Measurements from ENCODE around the gene RPA1. TPM values are rescaled to one million over a fixed set of nuclear protein-coding genes. Genes with fewer than 3 reads are reported as not detected.
A peak's percentile ranks its signal among the peaks of the same experiment; 100 is the strongest.

The RPA1 gene
- total and polyA plus RNA-seq, 2 experiments from 2014 or later: 50.0 to 78.9 TPM

DNA sequence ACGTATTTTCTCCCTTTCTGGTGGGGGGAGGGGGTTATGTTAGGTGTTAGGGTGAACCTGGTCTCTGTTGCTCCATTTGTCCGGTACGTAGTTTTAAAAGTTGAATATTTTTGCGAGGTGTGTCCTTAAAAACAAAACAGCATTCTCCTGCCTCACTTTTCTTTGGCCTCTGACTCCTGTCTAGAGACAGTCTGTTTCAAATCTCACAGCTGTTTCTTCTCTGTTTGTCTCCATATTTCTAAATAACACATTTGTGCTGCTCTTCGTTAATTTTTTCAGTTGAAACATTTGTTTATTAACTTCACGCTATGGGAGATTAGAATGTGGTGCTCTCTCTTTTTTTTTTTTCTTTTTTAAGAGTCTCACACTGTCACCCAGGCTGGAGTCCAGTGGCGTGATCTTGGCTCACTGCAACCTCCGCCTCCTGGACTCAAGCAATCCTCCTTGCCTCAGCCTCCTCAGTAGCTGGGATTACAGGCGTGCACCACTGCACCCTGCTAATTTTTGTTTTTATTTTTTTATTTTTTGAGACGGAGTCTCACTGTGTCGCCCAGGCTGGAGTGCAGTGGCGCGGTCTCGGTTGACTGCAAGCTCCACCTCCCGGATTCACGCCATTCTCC, 31.7 kb downstream of the RPA1 start:
- no peak for DNase-seq (ENCODE audit: low read depth in 1 of 2, low spot score in 1 of 2)
- TF ChIP-seq, protein P1, sequence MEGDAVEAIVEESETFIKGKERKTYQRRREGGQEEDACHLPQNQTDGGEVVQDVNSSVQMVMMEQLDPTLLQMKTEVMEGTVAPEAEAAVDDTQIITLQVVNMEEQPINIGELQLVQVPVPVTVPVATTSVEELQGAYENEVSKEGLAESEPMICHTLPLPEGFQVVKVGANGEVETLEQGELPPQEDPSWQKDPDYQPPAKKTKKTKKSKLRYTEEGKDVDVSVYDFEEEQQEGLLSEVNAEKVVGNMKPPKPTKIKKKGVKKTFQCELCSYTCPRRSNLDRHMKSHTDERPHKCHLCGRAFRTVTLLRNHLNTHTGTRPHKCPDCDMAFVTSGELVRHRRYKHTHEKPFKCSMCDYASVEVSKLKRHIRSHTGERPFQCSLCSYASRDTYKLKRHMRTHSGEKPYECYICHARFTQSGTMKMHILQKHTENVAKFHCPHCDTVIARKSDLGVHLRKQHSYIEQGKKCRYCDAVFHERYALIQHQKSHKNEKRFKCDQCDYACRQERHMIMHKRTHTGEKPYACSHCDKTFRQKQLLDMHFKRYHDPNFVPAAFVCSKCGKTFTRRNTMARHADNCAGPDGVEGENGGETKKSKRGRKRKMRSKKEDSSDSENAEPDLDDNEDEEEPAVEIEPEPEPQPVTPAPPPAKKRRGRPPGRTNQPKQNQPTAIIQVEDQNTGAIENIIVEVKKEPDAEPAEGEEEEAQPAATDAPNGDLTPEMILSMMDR (IDR thresholded peaks at IDR 0.05; ENCODE audit: low read depth, low read length): no peak
- Histone ChIP-seq H3K4me1 (ENCODE audit: low read depth) (no peaks in the 10 kb centered on the region), H3K36me3 (peaks cover 4% of the 10 kb centered on the region), H3K9me3 (ENCODE audit: low read depth) (no peaks in the 10 kb centered on the region), H3K27me3 (no peaks in the 10 kb centered on the region), H3K27ac (no peak overlapping the region), H3K4me3 (no peak overlapping the region)

DNA sequence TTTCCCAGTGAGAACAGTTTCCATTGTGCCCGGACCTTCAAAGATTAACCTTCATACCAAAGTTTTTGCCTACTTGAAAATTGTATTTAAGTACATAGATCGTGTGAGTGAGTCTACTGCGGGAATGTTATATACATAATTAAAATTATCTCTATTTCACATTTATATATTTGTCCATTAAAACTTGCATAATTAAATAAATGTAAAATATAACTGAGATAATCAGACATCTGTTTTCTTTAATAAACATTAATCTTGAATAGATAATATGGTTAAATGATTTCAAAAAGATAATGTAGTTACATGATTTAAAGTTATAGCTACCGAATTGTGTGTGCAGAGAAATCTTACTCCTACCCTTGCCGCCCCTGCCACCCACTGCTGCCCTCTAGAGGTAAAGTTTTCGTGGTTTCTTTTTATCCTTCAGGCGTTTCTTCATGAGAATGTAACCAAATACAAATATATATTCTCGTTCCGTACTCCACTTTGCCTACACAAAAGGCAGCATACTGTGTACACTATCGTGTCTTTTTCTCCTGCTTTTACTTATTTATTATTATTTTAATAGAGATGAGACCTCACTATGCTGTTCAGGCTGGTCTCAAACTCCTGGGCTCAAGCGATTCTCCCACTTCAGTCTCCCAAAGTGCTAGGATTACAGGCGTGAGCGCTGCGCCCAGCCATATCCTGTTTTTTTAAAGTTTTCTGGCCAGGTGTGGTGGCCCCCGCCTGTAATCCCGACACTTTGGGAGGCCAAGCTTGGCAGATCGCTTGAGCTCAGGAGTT, 35.6 kb downstream of the RPA1 start:
- H3K4me1 ChIP-seq (ENCODE audit: low read depth): no peaks in the 10 kb centered on the region
- no peaks in the 10 kb centered on the region for H3K27me3 ChIP-seq
- H3K9me3 ChIP-seq (ENCODE audit: low read depth): no peaks in the 10 kb centered on the region
- H3K27ac ChIP-seq: no peak overlapping the region
- TF ChIP-seq, protein P1 (IDR thresholded peaks at IDR 0.05; ENCODE audit: low read depth, low read length): peak; percentile 59
- peaks cover 1% of the 10 kb centered on the region for H3K36me3 ChIP-seq
- peak; percentile 36 to 49 for DNase-seq (ENCODE audit: low read depth in 1 of 2, low spot score in 1 of 2)
- H3K4me3 ChIP-seq: no peak overlapping the region

DNA sequence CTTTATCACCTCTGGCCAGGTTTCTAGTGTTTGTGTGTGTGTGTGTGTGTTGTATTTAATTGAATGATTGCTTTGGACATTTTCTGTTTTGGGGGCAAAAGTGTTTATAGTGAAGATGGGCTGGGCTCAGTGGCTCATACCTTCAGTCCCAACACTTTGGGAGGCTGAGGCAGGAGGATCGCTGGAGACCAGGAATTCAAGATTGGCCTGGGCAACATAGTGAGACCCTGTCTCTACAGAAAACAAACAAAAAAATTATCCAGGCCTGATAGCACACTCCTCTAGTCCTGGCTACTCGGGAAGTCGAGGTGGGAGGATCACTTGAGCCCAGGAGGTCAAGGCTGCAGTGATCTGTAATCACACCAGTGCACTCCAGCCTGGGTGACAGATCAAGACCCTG, 37.5 kb downstream of the RPA1 start:
- Histone ChIP-seq H3K27ac (no peak overlapping the region), H3K27me3 (no peaks in the 10 kb centered on the region), H3K4me3 (no peak overlapping the region), H3K36me3 (peaks cover 3% of the 10 kb centered on the region), H3K4me1 (ENCODE audit: low read depth) (no peaks in the 10 kb centered on the region), H3K9me3 (ENCODE audit: low read depth) (no peaks in the 10 kb centered on the region)
- TF ChIP-seq, protein P1 (IDR thresholded peaks at IDR 0.05; ENCODE audit: low read depth, low read length): no peak
- no peak for DNase-seq (ENCODE audit: low read depth in 1 of 2, low spot score in 1 of 2)

DNA sequence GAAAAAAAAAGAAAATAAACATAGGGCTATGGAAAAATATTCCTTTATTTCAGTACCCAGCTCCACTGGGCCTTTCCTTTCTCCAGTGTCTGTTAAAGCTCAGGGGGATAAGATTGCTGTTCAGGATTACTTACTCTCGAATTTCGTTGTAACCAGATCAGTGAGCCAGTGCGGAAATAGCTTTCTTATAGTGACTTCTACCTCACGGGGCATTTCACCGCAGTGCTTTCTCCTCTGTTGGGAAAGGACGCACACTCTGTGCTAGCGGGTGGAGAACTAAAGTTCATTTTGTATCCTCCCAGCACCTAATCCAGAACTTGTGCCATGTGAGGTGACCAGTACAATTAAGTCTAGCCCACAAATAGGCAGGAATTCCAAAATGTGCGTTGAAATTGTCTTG, 38.3 kb downstream of the RPA1 start:
- Histone ChIP-seq H3K27ac (no peak overlapping the region), H3K4me1 (ENCODE audit: low read depth) (peaks cover 2% of the 10 kb centered on the region), H3K4me3 (no peak overlapping the region), H3K27me3 (no peaks in the 10 kb centered on the region), H3K9me3 (ENCODE audit: low read depth) (no peaks in the 10 kb centered on the region), H3K36me3 (peaks cover 3% of the 10 kb centered on the region)
- TF ChIP-seq, protein P1 (IDR thresholded peaks at IDR 0.05; ENCODE audit: low read depth, low read length): no peak
- no peak for DNase-seq (ENCODE audit: low read depth in 1 of 2, low spot score in 1 of 2)

DNA sequence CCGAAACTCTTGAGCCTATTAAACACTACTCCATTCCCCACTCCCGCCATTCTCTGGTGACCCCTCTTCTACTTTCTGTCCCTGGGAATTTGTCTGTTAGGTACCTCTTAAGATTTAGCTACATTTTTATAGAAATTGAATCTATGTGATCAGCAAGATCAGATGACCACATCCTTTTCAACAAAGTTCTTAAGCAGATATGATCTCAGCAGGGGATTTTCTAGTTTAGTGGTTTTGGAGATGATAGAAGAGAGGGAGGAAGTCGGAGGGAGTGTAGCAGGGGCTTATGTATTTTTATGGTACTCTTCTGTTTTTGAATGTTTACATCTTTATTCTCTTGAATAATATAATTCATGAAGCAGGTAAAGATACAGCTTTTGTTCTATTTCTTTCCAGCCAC, 40.8 kb downstream of the RPA1 start:
- DNase-seq (ENCODE audit: low read depth in 1 of 2, low spot score in 1 of 2): no peak
- no peaks in the 10 kb centered on the region for H3K27me3 ChIP-seq
- no peak overlapping the region for H3K27ac ChIP-seq
- peaks cover 5% of the 10 kb centered on the region for H3K36me3 ChIP-seq
- TF ChIP-seq, protein P1 (IDR thresholded peaks at IDR 0.05; ENCODE audit: low read depth, low read length): no peak
- peaks cover 7% of the 10 kb centered on the region for H3K4me1 ChIP-seq (ENCODE audit: low read depth)
- H3K4me3 ChIP-seq: no peak overlapping the region
- no peaks in the 10 kb centered on the region for H3K9me3 ChIP-seq (ENCODE audit: low read depth)
